ENCODE data around the gene CYP19A1. TPM values are rescaled to one million over a fixed set of nuclear protein-coding genes. Genes with fewer than 3 reads are reported as not detected.
A peak's percentile ranks its signal among the peaks of the same experiment; 100 is the strongest.

CYP19A1 gene
- total RNA-seq, 1 donor from 2014 or later = 0.58 TPM

GRCh38 chr15:51332206-51333147 lies 5.9 kb downstream of the CYP19A1 start:
- Histone ChIP-seq H3K27ac (no peak overlapping the region), H3K4me3 (no peak overlapping the region), H3K27me3 (no peaks in the 10 kb centered on the region), H3K4me1 (peaks cover 14% of the 10 kb centered on the region), H3K36me3 (no peaks in the 10 kb centered on the region), H3K9me3 (no peaks in the 10 kb centered on the region)
- intact Hi-C loops (cut with DNase I) = no loop called here
- DNase-seq (no peak), ATAC-seq (peak; percentile 82)
- no peak for TF ChIP-seq CTCF (IDR thresholded peaks at IDR 0.05)

DNA sequence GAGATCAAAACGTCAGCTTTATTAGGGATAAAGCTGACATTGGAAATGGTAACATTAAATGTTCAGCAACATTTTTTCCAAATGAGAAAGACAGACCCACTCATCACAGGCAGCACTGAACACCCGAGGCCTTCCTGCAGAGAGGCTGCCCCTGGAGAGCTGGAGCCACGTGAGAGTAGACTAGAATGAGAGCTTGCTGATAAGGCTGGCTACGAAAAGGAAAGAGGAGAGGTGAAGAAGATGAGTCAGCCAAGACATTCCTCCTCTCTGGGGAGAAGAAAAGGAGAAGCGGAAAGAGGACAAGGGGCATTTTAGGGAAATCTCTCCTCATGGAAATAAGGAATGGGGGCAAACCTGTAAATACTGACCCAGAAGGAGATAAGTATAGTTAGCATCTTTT lies 7.3 kb downstream of the CYP19A1 start:
- TF ChIP-seq CTCF (IDR thresholded peaks at IDR 0.05) = no peak
- intact Hi-C loops (cut with DNase I) = no loop called here
- ATAC-seq = no peak
- no peak for DNase-seq
- no peaks in the 10 kb centered on the region for H3K36me3 ChIP-seq
- H3K4me1 ChIP-seq = peaks cover 14% of the 10 kb centered on the region
- H3K27ac ChIP-seq = no peak overlapping the region
- H3K9me3 ChIP-seq = no peaks in the 10 kb centered on the region
- H3K4me3 ChIP-seq = no peak overlapping the region
- no peaks in the 10 kb centered on the region for H3K27me3 ChIP-seq

- no peak for DNase-seq
- peak; percentile 46 for ATAC-seq
- Histone ChIP-seq H3K4me3 (no peak overlapping the region), H3K36me3 (no peaks in the 10 kb centered on the region), H3K9me3 (no peaks in the 10 kb centered on the region), H3K27ac (no peak overlapping the region), H3K27me3 (no peaks in the 10 kb centered on the region), H3K4me1 (peaks cover 4% of the 10 kb centered on the region)
- TF ChIP-seq CTCF (IDR thresholded peaks at IDR 0.05) = no peak
- intact Hi-C loops (cut with DNase I) = no loop called here
Observed at GRCh38 chr15:51328926-51329325, 9.5 kb downstream of the CYP19A1 start.

DNA sequence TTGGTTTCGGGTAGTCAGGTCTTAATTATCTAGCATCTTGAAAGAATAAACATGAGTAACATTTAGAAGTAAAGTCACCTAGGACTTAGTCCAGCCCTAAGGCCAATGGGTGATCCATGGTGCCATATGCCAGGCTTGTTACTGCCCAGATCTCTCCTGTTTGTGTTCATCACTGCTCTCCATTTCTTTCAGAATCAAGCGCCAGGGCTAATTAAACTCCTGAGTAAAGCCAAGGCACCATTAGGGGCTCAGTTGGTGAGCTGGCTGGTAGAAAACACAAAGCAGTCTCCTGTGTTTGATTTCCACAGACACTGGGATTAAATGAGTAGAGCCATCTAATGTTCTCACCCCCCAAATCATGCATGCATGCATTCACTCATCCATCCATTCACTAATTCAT lies 11.3 kb downstream of the CYP19A1 start:
- H3K4me3 ChIP-seq = no peak overlapping the region
- no peaks in the 10 kb centered on the region for H3K9me3 ChIP-seq
- H3K27ac ChIP-seq = no peak overlapping the region
- no peaks in the 10 kb centered on the region for H3K36me3 ChIP-seq
- peaks cover 10% of the 10 kb centered on the region for H3K4me1 ChIP-seq
- no peaks in the 10 kb centered on the region for H3K27me3 ChIP-seq
- no peak for TF ChIP-seq CTCF (IDR thresholded peaks at IDR 0.05)
- DNase-seq (no peak), ATAC-seq (no peak)
- intact Hi-C loops (cut with DNase I) = no loop called here

DNA sequence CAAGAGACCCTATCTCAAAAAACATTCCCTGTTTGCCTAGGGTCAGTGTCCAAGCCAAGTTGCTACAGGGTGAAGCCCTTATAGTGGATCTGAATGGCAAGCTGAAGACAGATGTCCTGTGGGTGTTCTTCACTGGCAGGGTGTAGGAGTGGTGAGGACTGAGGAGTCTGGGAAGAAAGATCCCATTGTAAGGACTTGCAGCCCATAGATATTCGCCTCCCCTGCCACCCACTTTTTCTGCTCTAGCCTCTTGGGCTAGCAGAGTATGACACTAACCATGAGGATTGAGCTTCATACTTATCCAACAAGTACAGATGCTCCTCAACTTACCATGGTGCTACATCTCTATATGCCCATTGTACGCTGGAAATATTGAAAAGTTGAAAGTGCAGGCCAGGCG lies 13.2 kb downstream of the CYP19A1 start:
- no peaks in the 10 kb centered on the region for H3K36me3 ChIP-seq
- no peak overlapping the region for H3K4me3 ChIP-seq
- no peak overlapping the region for H3K27ac ChIP-seq
- H3K4me1 ChIP-seq = peaks cover 10% of the 10 kb centered on the region
- H3K9me3 ChIP-seq = no peaks in the 10 kb centered on the region
- H3K27me3 ChIP-seq = no peaks in the 10 kb centered on the region
- DNase-seq (no peak), ATAC-seq (no peak)
- TF ChIP-seq CTCF (IDR thresholded peaks at IDR 0.05) = no peak
- intact Hi-C loops (cut with DNase I) = no loop called here
